Measurements from ENCODE around the gene RPL31. TPM values are rescaled to one million over a fixed set of nuclear protein-coding genes. Genes with fewer than 3 reads are reported as not detected.

The RPL31 gene
- total RNA-seq, 1 donor from 2014 or later = 1,828 TPM

DNA sequence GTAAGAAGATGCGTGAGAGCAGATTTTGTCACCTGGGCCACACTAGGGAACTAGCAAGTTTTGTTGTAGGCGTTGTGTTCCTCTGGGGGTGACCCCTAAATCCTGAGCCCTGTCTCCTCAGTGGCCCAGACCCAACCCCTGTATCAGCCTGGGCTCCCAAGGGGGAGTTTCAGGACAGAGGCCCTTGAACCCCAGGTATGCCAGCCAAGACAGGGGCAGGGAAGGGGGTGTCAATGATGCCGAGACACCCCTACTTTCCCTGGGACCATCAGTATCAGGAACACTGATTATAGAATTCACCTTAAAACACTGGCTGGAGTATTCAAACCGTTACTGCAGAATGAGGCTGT lies 39.1 kb upstream of the RPL31 start:
- Mint-ChIP-seq H3K27me3 (peaks cover 9% of the 10 kb centered on the region), H3K36me3 (ENCODE audit: low read depth) (no peaks in the 10 kb centered on the region), H3K9me3 (no peaks in the 10 kb centered on the region), H3K4me1 (no peaks in the 10 kb centered on the region), H3K4me3 (no peak overlapping the region), H3K27ac (no peak overlapping the region)
- ATAC-seq (ENCODE audit: low read depth) (no peak), DNase-seq (no peak)
- ChIA-PET CTCF (no interaction called here), POLR2A (no interaction called here)
- TF ChIP-seq, protein P1, sequence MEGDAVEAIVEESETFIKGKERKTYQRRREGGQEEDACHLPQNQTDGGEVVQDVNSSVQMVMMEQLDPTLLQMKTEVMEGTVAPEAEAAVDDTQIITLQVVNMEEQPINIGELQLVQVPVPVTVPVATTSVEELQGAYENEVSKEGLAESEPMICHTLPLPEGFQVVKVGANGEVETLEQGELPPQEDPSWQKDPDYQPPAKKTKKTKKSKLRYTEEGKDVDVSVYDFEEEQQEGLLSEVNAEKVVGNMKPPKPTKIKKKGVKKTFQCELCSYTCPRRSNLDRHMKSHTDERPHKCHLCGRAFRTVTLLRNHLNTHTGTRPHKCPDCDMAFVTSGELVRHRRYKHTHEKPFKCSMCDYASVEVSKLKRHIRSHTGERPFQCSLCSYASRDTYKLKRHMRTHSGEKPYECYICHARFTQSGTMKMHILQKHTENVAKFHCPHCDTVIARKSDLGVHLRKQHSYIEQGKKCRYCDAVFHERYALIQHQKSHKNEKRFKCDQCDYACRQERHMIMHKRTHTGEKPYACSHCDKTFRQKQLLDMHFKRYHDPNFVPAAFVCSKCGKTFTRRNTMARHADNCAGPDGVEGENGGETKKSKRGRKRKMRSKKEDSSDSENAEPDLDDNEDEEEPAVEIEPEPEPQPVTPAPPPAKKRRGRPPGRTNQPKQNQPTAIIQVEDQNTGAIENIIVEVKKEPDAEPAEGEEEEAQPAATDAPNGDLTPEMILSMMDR (IDR thresholded peaks at IDR 0.05) = no peak
- intact Hi-C loops (cut with micrococcal nuclease) = no loop called here

DNA sequence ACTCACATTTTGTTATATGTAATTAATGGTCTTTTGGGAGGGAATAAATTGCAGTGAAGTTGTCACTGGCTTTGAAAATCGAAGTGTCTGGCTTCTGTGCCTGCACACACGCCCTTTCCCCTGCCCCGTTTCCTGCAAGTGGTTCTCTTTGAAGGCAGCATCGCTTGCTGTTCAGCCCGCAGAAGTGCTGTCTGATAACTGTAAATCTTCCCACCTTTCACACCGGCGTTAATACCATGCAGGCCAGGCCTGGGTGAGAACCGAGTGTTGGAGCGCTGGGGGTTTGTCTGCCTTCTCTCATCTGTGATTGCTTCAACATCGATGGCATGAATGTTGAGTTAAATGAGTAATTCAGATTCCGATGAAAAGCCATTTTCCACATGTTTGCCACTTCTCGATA lies 37.9 kb upstream of the RPL31 start:
- Mint-ChIP-seq H3K36me3 (ENCODE audit: low read depth) (no peaks in the 10 kb centered on the region), H3K4me3 (no peak overlapping the region), H3K4me1 (no peaks in the 10 kb centered on the region), H3K27ac (no peak overlapping the region), H3K9me3 (no peaks in the 10 kb centered on the region), H3K27me3 (peaks cover 4% of the 10 kb centered on the region)
- no peak for ATAC-seq (ENCODE audit: low read depth)
- CTCF ChIA-PET = no interaction called here
- TF ChIP-seq, protein P1 (IDR thresholded peaks at IDR 0.05) = no peak
- POLR2A ChIA-PET = no interaction called here
- intact Hi-C loops (cut with micrococcal nuclease) = no loop called here
- DNase-seq = no peak

DNA sequence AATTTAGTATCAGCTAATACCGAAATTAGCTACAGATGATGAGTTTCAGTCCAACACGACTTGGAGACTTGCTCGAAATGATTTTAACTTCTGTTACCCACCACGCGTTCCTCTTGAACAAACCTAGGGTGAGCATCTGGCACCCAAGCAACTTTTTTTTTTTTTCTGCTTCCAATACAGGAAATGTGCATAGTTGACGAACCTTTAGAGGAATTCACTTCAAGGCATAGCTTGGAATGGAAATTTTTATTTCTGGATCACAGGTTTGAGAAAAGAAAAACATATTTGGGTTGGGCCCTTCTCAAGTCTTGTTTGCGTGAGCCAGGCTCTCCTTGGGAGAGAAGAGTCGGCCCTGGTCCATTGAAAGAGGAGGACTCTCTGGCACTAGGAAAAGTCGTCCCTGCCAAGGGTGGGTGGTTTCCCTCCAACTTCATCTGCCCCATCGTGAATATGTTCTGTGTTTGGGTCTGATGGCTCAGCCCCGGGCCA lies 37.4 kb upstream of the RPL31 start:
- DNase-seq = no peak
- Mint-ChIP-seq H3K27ac (no peak overlapping the region), H3K36me3 (ENCODE audit: low read depth) (no peaks in the 10 kb centered on the region), H3K27me3 (peaks cover 5% of the 10 kb centered on the region), H3K9me3 (no peaks in the 10 kb centered on the region), H3K4me3 (no peak overlapping the region), H3K4me1 (no peaks in the 10 kb centered on the region)
- ATAC-seq (ENCODE audit: low read depth) = no peak
- ChIA-PET POLR2A (no interaction called here), CTCF (no interaction called here)
- TF ChIP-seq, protein P1 (IDR thresholded peaks at IDR 0.05) = no peak
- intact Hi-C loops (cut with micrococcal nuclease) = no loop called here

DNA sequence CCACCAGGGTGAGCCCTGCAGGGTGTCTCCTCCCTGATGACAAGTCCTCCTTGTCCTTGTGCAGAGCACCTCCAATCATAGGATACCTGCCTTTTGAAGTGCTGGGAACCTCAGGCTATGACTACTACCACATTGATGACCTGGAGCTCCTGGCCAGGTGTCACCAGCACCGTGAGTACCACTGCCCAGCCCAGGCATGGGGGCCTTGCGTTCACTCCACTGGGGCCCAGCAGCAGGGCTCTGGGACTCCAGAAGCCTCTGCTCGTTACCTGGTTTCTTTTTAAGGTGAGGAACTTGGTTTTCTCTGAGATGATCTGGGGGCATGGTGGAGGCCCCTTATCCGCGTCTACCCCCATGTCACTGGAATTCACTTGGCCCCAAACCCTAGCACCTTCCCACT lies 36.5 kb upstream of the RPL31 start:
- ChIA-PET CTCF (no interaction called here), POLR2A (no interaction called here)
- TF ChIP-seq, protein P1 (IDR thresholded peaks at IDR 0.05) = no peak
- H3K27ac Mint-ChIP-seq = no peak overlapping the region
- ATAC-seq (ENCODE audit: low read depth) = no peak
- no peaks in the 10 kb centered on the region for H3K4me1 Mint-ChIP-seq
- no peaks in the 10 kb centered on the region for H3K9me3 Mint-ChIP-seq
- no peaks in the 10 kb centered on the region for H3K36me3 Mint-ChIP-seq (ENCODE audit: low read depth)
- no peak overlapping the region for H3K4me3 Mint-ChIP-seq
- intact Hi-C loops (cut with micrococcal nuclease) = no loop called here
- no peak for DNase-seq
- H3K27me3 Mint-ChIP-seq = peaks cover 5% of the 10 kb centered on the region

DNA sequence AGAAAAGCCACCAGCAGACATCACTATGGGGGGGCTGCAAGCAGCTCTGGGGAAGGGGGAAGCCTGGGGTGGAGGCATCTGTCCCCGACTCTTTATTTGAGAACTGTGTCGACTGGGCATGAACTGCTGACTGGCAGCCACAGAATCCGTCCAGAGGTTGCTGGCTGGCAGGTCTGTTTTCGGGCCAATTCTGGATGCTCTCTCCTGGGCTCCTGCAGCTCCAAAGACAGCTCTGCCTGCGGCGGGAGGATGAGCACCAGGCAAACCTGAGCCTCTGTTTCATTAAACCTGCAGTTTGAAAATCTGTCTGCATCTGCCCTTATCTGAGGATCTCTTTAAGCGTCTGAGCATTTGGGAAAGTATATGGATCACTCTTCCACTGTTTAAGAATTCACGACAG lies 34.4 kb upstream of the RPL31 start:
- Mint-ChIP-seq H3K27ac (no peak overlapping the region), H3K4me1 (no peaks in the 10 kb centered on the region), H3K27me3 (peaks cover 8% of the 10 kb centered on the region), H3K4me3 (no peak overlapping the region), H3K9me3 (no peaks in the 10 kb centered on the region), H3K36me3 (ENCODE audit: low read depth) (no peaks in the 10 kb centered on the region)
- DNase-seq (no peak), ATAC-seq (ENCODE audit: low read depth) (no peak)
- POLR2A ChIA-PET = interaction anchor here (0.7 kb wide), 1 partner anchor 72 kb away, joined by 4 read pairs; no protein-coding TSS in a partner anchor
- TF ChIP-seq, protein P1 (IDR thresholded peaks at IDR 0.05) = no peak
- intact Hi-C loops (cut with micrococcal nuclease) = no loop called here
- CTCF ChIA-PET = no interaction called here

Data from activated B cell treated with CpG ODN at 0.5 μM for 24 hours (primary cell).